Neural cell (in vitro differentiated cells): ENCODE data around the gene STARD5. TPM values are rescaled to one million over a fixed set of nuclear protein-coding genes. Genes with fewer than 3 reads are reported as not detected.

Experiments used
- H2AFZ ChIP-seq: fragments of 200-600, 300-800 bp; sonication (generic), shearing (Covaris generic); 2 replicates; pipeline ENCODE4 v1.6.0; 2014; ENCODE audit warnings: low read depth, mild to moderate bottlenecking, antibody characterized with exemption, low read length, moderate library complexity
- H3F3A ChIP-seq: fragments of 200-600 bp; shearing (Covaris generic); 2 replicates; pipeline ENCODE4 v1.6.1; 2016; ENCODE audit warnings: mild to moderate bottlenecking, moderate library complexity, mixed read lengths, antibody characterized with exemption, low read length; ENCODE audit not compliant: insufficient read depth, poor library complexity, severe bottlenecking
- H3K27ac ChIP-seq: fragments of 200-600, 300-800 bp; sonication (generic), shearing (Covaris generic); 2 replicates; pipeline ENCODE4 v1.5.1; 2014; ENCODE audit warnings: mild to moderate bottlenecking, low read length, moderate library complexity
- H3K27me3 ChIP-seq: fragments of 300-800, 200-600 bp; sonication (generic), shearing (Covaris generic); 2 replicates; pipeline ENCODE4 v1.6.0; 2014; ENCODE audit warnings: mild to moderate bottlenecking, low read depth, low read length, moderate library complexity; ENCODE audit not compliant: insufficient read depth
- H3K36me3 ChIP-seq: fragments of 300-800, 200-600 bp; sonication (generic), shearing (Covaris generic); 2 replicates; pipeline ENCODE4 v1.5.1; 2014; ENCODE audit warnings: mild to moderate bottlenecking, antibody characterized with exemption, low read length, moderate library complexity; ENCODE audit not compliant: insufficient read depth
- H3K4me2 ChIP-seq: fragments of 300-800, 200-600 bp; sonication (generic), shearing (Covaris generic); 2 replicates; pipeline ENCODE4 v1.6.0; 2014; ENCODE audit warnings: mild to moderate bottlenecking, low read length
- H3K4me3 ChIP-seq: fragments of 300-800, 200-600 bp; sonication (generic), shearing (Covaris generic); 2 replicates; pipeline ENCODE4 v1.5.1; 2014; ENCODE audit warnings: mild to moderate bottlenecking, low read length, moderate library complexity
- H3K79me2 ChIP-seq: fragments of 200-600 bp; shearing (Covaris generic); replicated peaks from 2 replicates; pipeline ENCODE4 v1.6.0; 2014; ENCODE audit warnings: mild to moderate bottlenecking, low read length, moderate library complexity; ENCODE audit not compliant: insufficient read depth
- H3K9ac ChIP-seq: fragments of 300-800, 200-600 bp; sonication (generic), shearing (Covaris generic); 2 replicates; pipeline ENCODE4 v1.6.1; 2016; ENCODE audit warnings: mild to moderate bottlenecking, low read length, mixed read lengths
- H3K9me2 ChIP-seq: fragments of 200-600 bp; shearing (Covaris generic); 2 replicates; pipeline ENCODE4 v1.6.1; 2016; ENCODE audit warnings: mild to moderate bottlenecking, low read length, mixed read lengths; ENCODE audit not compliant: insufficient read depth
- H3K9me3 ChIP-seq: fragments of 200-600, 300-800 bp; sonication (generic), shearing (Covaris generic); 2 replicates; pipeline ENCODE4 v1.6.1; 2016; ENCODE audit warnings: mild to moderate bottlenecking, mixed run types, low read length, moderate library complexity, mixed read lengths
- H4K20me1 ChIP-seq: fragments of 200-600 bp; shearing (Covaris generic); 2 replicates; pipeline ENCODE4 v1.6.1; 2016; ENCODE audit warnings: mild to moderate bottlenecking, mixed run types; ENCODE audit not compliant: insufficient read depth
- CTCF ChIP-seq: fragments of 450-650 bp; IDR thresholded peaks from 2 replicates; pipeline ENCODE4 v1.5.1; 2014; ENCODE audit warnings: antibody characterized with exemption, mild to moderate bottlenecking, moderate library complexity; ENCODE audit not compliant: poor library complexity, severe bottlenecking
- EP300 ChIP-seq: fragments of 450-650 bp; conservative IDR thresholded peaks from 2 replicates; pipeline ENCODE4 v1.6.1; 2014; ENCODE audit warnings: antibody characterized with exemption, mild to moderate bottlenecking, moderate library complexity; ENCODE audit not compliant: poor library complexity, severe bottlenecking
- EZH2 ChIP-seq: fragments of 200-600, 300-800 bp; shearing (Covaris generic), sonication (generic); IDR thresholded peaks from 2 replicates; pipeline ENCODE4 v1.6.1; 2014; ENCODE audit warnings: antibody characterized with exemption, low read length, borderline replicate concordance, mild to moderate bottlenecking; ENCODE audit not compliant: insufficient read depth, poor library complexity, severe bottlenecking
- MXI1 ChIP-seq: fragments of 450-650 bp; conservative IDR thresholded peaks from 2 replicates; pipeline ENCODE4 v1.6.1; 2014; ENCODE audit warnings: antibody characterized with exemption, mild to moderate bottlenecking; ENCODE audit not compliant: poor library complexity, severe bottlenecking
- POLR2AphosphoS5 ChIP-seq: IDR thresholded peaks from 2 replicates; pipeline ENCODE4 v1.6.1; 2012
- RAD21 ChIP-seq: fragments of 450-650 bp; conservative IDR thresholded peaks from 2 replicates; pipeline ENCODE4 v1.6.1; 2014; ENCODE audit warnings: antibody characterized with exemption, mild to moderate bottlenecking, moderate library complexity
- REST ChIP-seq: IDR thresholded peaks from 2 replicates; pipeline ENCODE4 v1.6.1; 2012; ENCODE audit warnings: borderline replicate concordance
- SMC3 ChIP-seq: fragments of 450-650 bp; conservative IDR thresholded peaks from 2 replicates; pipeline ENCODE4 v1.6.1; 2014; ENCODE audit warnings: antibody characterized with exemption, mild to moderate bottlenecking, moderate library complexity; ENCODE audit not compliant: poor library complexity
- TAF1 ChIP-seq: IDR thresholded peaks from 2 replicates; pipeline ENCODE4 v1.6.1; 2012; ENCODE audit warnings: low read depth
- polyA plus RNA-seq: library from polyadenylated mRNA; depleted of rRNA; stranded (reverse); fragments of >200 nt; gene quantifications from 2 replicates; pipeline ENCODE4 v1.2.3, GENCODE V29; 2014

STARD5 gene
- polyA plus RNA-seq, 1 donor from 2014 or later, result 0.76 TPM

GRCh38 chr15:81278306-81279029 lies 45.5 kb downstream of the STARD5 start:
- H3K27ac ChIP-seq, result no peak overlapping the region
- H2AFZ ChIP-seq, result no peak overlapping the region
- no peaks in the 10 kb centered on the region for H3K9me3 ChIP-seq
- no peaks in the 10 kb centered on the region for H3K79me2 ChIP-seq
- H3K27me3 ChIP-seq, result no peaks in the 10 kb centered on the region
- no peak overlapping the region for H3K9ac ChIP-seq
- H3F3A ChIP-seq, result no peaks in the 10 kb centered on the region
- no peak overlapping the region for H3K4me3 ChIP-seq
- H4K20me1 ChIP-seq, result no peaks in the 10 kb centered on the region
- no peaks in the 10 kb centered on the region for H3K36me3 ChIP-seq
- H3K4me2 ChIP-seq, result no peak overlapping the region
- TF ChIP-seq POLR2AphosphoS5, result no peak
- no peak for TF ChIP-seq EZH2
- no peak for TF ChIP-seq EP300
- no peak for TF ChIP-seq REST
- TF ChIP-seq SMC3, result no peak
- no peak for TF ChIP-seq CTCF
- TF ChIP-seq RAD21, result no peak
- no peak for TF ChIP-seq MXI1
- TF ChIP-seq TAF1, result no peak
- H3K9me2 ChIP-seq, result no peaks in the 10 kb centered on the region

- no peaks in the 10 kb centered on the region for H3K27me3 ChIP-seq
- no peak overlapping the region for H3K4me2 ChIP-seq
- no peak overlapping the region for H2AFZ ChIP-seq
- H4K20me1 ChIP-seq, result no peaks in the 10 kb centered on the region
- TF ChIP-seq MXI1, result no peak
- TF ChIP-seq TAF1, result no peak
- no peak for TF ChIP-seq RAD21
- no peak for TF ChIP-seq EZH2
- no peak for TF ChIP-seq REST
- H3K27ac ChIP-seq, result no peak overlapping the region
- no peaks in the 10 kb centered on the region for H3K36me3 ChIP-seq
- H3K9ac ChIP-seq, result no peak overlapping the region
- H3K4me3 ChIP-seq, result no peak overlapping the region
- H3F3A ChIP-seq, result no peaks in the 10 kb centered on the region
- H3K9me2 ChIP-seq, result no peaks in the 10 kb centered on the region
- no peaks in the 10 kb centered on the region for H3K9me3 ChIP-seq
- H3K79me2 ChIP-seq, result no peaks in the 10 kb centered on the region
Observed at GRCh38 chr15:81277851-81278250, 46.1 kb downstream of the STARD5 start.
